Stimulated activated CD8-positive, alpha-beta memory T cell treated with anti-CD3 and anti-CD28 coated beads, Interleukin-12 subunit alpha, Interleukin-12 subunit beta, amount 100 ng/mL, for 24 hours (primary cell): ENCODE measurements around the gene SMNDC1.

Experiments
- DNase-seq: peaks from one replicate; pipeline ENCODE4 v3.0.0-alpha.2; 2020; ENCODE audit errors: extremely low read depth

SMNDC1 gene

DNA sequence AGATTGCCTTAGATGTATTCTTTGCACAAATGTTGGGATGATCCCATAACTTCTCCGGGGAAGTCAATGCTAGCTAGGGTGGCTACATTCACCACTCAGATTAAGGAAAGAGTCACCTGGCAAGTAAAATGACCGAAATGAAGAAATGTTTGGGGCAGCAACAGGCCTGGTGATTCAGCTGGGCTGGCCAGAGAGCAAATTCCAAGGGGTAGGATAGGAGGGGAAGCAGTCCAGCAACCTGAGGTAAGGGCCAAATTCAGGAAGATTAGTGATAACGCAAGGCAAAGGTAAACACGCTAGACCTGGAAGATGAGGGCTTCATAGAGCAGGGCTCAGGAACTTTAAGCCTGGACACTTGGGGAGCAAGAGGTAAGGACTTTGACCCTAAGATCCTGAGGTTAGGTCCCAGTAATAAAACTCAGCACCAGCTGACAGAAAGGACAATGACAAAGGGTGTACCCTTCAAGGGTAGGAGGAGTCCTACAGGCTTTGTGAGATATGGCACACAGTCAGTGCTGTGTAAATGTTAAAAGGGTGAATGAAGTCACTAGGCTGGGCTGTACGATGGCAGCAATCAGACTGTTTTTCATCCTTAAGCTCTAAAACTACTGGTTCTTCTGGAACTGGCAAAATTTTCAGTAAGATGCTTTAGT, 22.7 kb upstream of the SMNDC1 start:
- DNase-seq = no peak

DNA sequence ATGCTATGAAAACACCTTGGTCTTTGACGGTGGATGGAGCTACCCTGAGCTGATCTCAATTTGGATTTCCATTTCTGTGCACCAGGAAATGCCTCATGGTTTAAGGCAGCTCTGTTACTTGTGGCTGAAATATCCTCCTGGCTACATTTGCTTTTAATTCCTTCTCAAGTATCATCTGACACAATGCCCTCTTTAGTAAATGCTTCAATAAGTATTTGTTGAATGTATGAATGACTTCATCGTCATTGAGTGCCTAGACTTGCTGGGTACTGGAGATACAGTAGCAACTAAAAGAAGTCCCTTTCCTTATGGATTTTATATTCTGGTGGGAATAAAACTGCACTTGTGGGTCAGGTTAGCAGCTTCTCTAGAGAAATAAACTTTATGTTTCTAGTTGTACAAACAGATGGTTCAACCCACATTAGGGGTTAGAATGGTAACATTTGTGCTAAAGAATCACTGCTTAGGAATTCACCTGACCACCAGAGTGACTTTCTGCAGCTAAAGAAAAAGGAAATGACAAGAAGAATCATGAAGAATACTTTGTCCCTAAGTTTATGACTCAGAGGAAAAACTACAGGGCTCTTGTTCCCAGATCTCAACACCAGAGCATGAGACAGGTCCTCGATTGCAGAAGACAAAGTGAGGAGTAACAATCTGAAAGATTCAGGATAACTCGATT, 21.8 kb upstream of the SMNDC1 start:
- DNase-seq = no peak

DNA sequence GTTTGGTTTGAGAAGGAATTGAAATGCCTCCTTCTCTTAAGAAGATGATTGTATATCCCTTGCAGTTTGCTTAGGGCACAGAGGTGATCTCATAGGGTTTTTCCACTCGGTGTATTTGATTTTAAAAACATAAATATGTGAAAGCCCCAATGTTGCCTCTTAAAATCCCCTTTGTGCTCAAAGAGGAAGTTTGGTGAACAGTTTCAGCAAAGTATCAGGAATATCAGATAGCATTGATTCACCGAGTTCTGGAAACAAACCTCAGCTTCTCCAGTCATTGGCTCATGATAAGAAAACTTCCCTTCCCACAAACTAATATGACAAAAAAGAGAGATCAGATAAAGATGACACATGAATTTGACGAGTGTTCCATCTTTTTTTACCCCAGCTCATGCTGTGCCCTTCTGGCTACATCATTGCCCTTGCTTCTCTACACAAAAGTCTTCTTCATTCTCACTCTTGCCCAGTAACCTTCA, 20.1 kb upstream of the SMNDC1 start:
- DNase-seq = no peak

DNA sequence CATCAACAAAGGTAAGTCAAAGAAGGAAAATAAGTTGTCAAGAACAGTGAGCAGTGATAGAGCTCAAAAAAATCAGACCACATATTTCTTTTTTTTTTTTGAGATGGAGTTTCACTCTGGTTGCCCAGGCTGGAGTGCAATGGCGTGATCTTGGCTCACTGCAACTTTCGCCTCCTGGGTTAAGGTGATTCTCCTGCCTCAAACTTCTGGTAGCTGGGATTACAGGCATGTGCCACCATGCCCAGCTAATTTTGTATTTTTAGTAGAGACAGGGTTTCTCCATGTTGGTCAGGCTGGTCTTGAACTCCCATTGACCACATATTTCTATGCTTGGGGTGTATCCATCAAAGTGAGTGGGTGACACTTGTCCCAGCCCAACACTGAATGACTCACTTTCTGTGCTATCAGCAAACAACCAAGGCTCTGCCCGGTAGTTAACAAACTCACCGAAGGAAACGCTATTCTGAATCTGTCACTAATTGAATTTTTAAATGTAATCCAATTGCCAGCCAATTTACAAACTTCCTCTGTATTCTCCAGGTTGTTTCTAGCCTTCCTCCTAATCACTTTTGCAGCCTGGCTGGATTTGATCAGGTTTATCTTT, 19.6 kb upstream of the SMNDC1 start:
- DNase-seq = no peak

DNA sequence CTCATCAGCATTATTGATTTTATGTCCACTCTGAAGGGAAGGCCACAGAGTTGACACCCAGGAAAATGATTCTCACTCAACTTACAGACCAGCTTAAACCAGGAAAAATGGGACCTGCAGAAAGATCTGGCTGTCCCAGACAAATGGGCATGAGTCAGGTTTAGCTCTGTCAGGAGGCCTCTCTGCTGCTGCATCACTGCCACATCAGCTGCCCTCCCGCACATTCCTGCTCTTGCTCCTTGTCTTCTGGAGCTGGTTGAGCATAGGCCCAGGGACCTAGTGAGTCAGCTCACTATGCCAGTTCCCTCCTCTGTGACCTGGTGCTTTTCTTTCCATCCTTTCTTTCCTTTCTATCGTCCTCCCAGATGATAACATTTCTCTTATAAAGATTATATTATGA, 18.8 kb upstream of the SMNDC1 start:
- DNase-seq = no peak

DNA sequence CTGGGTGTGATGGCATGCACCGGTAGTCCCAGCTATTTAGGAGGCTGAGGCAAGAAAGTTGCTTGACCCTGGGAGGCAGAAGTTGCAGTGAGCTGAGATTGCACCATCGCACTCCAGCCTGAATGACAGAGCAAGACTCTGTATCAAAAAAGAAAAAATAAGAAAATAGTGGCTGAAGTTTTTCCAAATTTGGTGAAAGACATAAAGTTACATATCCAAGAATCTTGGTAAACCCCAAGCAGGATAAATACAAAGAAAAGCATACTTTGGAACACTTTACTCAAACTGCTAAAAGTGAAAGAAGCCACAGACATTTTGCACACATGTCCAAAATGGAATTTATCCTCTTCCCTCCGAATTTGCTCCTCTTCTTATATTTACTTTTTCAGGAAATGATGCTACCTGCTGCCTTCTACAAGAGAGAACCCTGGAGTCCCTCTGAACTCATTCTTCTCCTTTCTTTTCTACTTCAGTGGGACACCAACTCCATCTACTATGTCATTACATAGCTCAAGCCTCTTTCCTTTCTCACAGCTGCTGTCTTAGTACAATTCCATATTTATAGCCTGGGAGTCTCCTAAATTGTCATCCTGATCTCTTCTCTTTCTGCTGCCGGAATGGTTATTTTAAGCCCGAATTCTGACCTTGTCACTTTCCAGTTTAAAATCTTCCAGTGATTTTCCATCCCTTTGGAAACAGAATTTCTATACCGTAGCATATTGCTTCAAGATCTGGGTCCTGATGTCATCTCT, 17.3 kb upstream of the SMNDC1 start:
- DNase-seq = no peak

DNA sequence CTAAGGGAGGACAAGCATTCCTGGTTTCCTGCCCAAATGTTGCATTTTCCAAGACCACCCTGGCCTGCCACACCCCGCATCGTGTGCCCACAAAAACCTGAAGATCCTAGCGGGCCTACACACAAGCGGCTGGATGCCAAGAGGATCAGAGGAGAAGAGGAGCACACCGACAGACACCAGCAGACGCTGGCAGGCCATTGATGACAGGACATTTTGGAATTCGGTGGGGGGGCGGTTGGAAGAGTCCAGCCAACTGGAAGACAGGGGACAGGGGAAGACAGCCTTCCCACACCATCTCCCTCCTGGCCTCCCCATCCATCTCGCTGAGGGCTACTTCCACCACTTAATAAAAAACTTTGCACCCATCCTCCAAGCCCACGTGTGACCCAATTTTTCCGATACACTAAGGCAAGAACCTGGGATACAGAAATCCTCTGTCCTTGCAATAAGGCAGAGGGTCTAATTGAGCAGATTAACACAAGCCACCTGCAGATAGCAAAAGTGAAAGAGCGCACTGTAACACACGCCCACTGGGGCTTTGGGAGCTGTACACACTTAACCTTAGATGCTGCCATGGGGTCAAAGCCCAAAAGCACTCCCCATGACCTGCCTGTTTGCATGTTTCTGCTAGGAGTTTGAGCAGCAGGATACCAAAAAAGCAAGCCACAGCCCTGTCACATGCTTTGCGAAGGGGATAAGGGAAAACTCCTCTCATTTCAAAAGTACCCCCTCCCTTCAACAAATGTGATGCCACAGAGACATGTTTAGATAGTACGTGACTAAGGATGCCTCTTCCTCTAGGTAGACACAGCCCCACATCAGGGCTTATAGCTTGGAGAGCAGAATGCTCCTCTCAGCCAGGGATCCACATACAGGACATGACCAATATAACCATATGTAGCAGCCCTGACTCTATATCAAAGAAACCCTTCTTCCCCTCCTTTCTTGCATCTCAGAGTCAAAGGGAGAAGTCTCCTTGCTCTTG, 13.4 kb upstream of the SMNDC1 start:
- DNase-seq = no peak

DNA sequence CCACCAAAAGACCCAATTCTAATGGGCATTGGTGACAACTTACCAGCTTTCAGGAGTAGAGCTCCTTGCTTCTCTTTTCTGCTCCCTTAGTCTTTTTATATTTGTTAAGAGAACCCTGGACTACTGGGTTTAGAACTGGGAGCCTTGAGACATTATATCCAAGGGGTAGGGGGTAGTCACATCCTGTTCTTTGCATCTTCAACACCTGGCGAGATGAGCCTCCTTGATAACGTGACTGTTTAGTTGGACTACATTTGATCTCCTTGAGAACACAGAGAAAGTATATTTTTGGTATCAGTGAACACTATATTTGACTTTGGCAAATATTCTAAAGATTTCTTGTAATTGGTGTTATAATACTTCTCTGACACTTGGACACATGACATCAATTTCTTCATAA, 9.0 kb upstream of the SMNDC1 start:
- no peak for DNase-seq

DNA sequence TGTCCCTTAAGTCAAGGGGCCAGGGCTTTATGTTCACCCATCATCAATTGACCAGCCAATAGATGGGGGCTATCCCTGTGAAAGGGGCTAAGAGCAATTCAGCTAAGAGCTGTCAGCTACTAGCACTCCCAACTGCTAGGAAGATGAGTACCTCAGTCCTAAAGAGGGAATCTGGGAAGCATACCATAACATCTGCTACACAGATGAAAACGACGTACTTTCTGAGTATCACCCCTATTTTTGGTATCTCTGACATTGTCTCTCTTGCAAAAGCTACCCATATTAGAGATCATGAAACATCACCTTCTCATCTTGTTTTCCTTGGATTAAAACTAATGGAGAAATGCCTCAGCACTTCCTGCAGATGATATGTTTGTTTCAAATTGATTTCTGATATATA, 7.5 kb upstream of the SMNDC1 start:
- DNase-seq = no peak

DNA sequence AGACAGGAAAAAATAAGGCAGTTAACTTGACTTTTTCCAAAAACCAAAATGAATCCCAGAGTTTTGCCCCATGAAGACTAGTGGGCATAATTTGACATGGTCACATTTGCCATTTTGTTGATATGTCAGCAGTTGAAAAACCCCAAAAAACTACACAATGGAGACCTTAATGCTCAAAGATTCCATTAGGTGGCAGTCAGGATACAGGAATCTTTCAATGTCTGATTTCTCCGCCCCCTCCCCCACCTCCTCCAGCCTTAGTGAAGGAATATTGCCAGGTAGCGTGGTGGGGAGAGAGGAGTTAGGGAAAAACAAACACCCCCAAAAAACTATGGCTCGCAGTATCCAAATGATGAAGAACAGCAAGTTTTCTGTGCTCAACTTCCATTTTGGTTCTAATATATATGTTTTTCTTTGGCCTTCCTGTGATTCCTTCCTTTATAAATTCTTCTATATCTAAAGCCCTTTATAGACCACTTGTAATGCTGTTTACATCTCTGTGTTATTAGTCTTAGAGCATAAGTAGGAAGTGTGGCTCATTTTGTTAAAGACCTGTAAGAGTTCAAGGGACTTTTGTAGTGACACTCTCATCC, 6.7 kb upstream of the SMNDC1 start:
- no peak for DNase-seq

DNA sequence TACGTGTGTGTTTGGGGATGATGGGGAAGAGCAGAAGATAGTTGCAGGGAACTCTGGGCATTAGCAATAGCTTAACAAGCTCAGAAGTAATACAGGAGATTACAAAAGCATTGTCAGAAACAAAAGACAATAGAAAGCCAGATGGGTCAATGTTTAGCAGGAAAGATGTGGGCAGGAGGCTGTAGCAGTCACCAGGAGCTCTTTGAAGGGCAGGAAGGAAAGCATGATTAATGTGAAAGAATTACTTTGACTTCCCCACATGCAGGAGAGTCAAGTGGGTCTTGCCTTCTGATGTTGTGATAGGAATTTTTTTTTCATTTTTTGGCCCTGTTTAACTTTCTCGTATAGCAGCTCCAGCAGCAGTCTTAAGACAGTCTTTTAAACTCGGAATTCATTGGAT, 6.0 kb upstream of the SMNDC1 start:
- no peak for DNase-seq

DNA sequence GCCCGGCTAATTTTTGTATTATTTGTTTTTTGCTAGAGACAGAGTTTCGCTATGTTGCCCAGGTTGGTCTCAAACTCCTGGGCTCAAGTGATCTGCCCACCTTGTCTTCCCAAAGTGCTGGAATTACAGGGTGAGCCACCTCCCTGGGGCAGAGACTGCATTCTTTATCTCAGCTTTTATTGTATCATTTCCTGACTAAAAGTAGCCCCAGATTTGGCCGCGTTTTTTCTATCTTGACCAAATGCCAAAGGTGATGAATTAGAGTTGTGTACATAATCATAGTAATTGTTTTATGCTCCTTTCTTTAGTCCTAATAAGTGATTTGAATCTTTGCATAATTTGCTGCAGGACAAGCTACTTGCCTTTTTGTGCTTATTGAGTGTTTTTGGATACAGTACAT, 3.1 kb upstream of the SMNDC1 start:
- DNase-seq = no peak

DNA sequence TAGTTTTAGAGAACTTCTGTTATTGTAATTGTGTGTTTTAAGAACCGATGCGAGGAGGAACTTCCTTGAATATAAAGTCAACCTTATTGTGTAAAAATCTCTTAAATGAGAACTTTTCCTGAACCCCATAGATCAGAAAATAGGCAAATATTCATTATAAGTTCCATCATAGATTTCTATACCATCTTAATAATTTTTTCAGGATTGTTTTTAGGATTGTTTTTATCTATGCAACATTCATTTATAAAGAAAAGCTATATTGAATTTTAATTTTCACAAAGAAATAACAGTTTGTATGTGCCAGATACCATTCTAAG, 1.7 kb upstream of the SMNDC1 start:
- no peak for DNase-seq

DNA sequence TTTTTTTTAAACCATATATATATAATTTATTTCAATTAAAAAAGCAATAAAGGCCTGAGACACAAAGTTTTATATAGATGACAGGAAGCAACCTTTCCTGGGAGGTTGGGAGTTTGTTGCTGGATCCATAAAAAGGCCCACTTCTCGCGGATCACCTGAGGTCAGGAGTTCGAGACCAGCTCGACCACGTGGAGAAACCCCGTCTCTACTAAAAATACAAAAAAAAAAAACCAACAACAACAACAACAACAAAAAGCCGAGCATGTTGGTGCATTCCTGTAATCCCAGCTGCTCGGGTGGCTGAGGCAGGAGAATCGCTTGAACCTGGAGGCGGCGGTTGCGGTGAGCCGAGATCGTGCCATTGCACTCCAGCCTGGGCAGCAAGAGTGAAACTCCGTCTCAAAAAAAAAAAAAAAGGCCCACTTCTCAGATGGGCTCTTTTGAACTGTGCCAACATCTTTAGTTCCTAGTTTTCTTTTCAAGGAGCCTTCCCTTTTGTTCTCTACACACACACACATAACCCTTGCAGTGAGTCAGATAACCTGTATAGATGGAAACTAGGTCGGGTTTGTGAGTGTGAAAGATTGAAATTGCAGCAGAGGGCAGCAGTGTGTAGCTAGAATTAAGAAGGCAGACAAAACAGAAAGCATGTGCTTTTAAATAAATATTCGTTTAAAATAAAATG, 1.2 kb upstream of the SMNDC1 start:
- peak; percentile 20 for DNase-seq

DNA sequence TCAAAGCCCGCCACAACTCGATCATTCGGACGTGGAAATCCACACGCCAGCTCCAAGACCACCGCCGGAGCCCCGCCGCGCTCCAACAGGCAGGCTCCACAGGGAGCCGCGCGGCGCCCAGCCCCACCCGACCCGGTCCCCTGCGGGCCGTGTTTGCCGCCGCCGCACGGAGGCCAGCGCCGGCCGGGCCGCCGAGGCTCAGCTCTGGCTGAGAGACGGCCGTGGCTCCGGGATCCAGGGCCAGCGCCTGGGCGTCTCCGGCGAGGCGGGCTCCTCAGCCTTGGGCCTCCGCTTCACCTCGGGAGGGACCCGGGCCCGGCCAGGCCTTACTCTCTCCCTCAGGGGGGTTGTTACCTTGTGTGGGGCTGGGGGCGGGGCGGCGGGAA, 333 bp downstream of the SMNDC1 start:
- DNase-seq = peak; percentile 9

DNA sequence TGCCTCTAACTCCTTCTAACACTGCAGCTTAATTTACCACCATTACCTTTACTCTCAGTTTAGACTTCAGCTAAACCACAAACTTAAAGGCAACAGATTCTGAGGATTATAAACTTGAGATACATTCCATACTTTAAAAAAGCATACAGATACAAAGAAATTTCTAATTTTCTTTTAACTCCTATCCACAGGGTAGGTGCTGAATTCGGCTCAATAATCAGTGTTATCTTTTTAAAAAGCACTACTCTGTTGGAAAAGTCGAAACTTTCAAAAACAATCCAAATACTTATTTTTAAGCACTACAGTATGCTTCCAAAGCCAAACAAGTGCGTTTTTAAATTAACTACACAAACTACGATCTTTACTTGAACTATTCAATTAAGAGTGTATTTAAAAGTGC, 1.0 kb downstream of the SMNDC1 start:
- no peak for DNase-seq

DNA sequence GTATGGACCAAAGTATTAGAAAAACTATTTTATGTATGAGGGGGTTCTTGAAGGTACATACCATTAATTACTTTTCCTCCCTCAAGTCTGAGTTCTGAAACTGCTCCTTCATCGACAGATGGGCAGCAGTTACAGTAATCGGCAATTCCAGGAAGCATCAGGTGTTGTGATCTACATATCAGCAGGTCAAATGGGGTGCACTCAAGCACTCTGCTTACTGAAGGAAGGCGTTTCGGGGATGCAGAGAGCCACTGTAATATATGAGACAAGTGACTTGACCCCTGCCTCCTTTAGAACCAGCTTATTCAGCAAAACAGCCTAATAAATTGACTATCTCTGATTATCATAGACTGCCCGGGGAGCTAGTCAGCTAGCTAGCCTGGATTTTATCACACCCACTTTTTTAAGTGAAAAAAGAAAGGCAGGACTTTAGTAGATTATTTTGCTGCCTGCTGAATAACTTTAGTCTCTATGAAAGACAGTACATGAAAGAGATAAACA, 4.2 kb downstream of the SMNDC1 start:
- DNase-seq = no peak

DNA sequence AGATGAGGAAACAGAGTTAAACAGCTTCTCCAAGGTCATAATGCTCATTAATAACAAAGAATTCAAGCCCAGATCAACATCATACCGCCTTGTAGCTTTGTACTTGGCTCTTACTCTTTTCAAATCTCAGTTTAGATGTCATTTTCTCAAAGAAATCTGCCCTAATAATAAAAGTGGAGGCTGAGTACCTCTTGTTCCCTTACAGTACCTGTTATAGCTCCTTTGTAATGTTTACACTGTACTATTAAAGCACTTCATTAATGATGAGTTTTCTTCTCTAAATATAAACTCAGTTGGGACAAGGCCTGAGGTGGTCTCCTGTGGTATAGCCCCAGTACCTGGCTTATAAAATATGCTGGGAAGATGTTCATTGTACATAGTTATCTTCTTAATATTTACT, 7.8 kb downstream of the SMNDC1 start:
- DNase-seq = no peak

DNA sequence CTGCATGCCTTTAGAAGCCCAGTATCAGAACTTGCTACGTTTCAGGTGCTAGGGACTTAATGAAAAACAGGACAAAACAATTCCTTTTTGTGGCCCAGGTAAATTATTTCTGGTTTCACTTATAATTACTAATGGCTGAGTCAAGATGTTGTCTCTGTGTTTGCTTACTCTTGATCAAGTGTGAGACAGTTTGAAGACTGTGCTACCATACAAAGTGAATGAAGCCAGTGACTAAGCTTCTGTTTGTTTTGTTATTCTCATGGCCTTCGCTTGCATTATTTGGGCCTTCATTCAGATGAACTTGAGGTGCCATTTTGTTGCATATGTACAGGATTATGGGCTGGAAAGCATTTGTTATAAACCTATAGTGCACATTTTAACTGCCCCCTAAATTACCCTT, 17.9 kb downstream of the SMNDC1 start:
- DNase-seq = no peak

DNA sequence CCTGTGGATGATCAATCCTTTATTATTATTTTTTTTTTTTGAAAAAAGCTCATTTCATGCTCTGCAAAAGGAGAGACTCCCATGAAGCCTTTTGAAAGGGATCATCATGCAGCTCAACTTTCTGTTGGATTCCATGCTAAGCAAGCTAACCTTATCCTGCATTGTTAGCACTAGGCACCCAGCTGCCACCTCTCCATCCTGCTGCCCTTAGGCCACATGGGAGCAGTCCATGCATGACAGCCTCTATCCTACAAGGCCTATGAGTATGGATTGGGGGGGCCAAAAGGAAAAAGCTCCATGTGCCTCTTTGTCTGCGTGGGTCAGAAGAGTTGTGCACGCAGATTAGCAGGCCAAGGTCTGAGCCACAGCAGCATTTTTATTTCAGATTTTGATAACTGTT, 19.2 kb downstream of the SMNDC1 start:
- no peak for DNase-seq
